GM18508 (cell line): ENCODE measurements around the gene CFAP100.

Source experiments
- ATAC-seq: cut with Tn5 transposase; IDR thresholded peaks from one replicate; pipeline ENCODE4 v1.9.1; 2021; ENCODE audit warnings: moderate number of reproducible peaks; ENCODE audit not compliant: insufficient read depth, unreplicated experiment

Gene CFAP100

DNA sequence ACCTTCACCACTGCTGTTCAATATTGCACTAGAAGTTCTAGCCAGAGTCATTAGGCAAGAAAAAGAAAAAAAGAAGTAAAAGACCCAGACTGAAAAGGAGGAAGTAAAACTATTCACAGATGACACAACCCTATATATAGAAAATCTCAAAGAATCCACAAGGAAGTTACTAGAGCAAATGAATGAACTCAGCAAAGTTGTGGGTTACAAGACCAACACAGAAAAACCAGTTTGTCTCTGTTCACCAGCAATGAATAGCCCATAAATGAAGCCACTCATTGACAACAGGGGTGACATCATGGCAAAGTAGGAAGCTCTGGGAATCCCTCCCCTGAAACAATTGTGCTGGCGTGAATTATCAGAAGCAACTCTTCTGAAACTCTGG lies 4.6 kb downstream of the CFAP100 start:
- ATAC-seq: peak; percentile 68

DNA sequence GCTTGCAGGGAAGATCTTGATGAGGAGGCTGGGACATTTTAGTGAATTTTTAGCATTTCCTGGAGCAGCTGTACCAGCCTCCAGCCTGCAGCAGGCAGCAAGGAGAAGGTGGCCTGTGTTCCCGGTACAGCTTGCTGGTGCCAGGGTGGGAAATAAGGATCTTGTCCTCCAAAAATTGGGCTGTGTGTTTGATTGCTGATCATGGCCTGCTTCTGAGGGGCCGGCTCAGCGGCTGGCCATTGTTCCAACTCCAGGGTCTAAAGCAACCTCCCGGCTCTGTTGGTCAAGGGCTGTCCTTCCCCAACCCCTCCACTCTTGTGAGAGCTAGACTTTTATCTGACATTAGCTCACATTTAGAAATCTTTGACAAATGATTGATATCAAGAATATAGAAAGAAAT lies 5.0 kb downstream of the CFAP100 start:
- ATAC-seq: no peak

DNA sequence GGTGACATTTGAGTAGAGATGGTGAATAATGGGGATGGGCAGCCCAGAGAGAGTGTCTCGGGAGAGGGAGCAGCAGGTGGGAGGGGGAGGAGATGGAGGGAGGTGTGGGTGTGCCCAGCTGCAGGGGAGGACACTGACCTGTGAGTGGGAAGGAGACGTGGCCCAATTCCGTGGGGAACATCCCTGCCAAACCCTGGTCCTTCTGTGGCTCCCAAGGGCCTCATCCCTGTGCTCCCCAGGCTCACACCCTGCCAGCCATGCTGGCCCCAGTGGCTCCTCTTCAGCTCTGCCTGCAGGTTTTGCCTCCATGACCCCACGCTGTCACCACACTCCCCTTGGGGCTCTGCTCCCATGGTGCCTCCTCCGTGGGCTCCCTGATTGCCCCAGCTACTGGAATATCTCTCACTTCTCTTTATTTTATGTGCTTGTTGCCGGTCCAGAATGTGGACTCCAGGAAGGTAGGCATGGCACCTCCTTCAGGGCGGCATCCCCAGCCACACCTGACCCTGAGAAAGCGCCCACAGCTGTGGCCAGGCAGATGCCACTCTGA lies 7.0 kb downstream of the CFAP100 start:
- ATAC-seq: no peak

DNA sequence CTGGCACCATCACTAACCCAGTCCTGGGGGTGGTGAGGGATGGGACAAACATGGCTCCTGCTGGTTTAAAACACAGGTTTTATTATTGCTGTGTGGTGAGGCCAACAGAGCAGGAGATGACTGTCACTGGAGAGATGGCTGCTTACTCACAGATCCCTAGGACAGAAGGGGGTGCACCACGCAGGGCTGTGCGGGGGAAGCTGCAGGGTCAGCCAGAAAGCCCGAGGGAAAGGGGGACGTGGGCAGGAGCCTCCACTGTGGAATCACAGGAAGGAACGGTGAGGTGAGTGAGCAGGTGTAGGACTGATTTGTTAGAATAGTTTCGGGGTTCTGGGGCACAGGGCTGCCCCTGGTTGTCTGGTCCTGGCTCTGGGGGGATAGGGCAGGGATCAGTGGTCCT lies 7.5 kb downstream of the CFAP100 start:
- ATAC-seq: no peak

DNA sequence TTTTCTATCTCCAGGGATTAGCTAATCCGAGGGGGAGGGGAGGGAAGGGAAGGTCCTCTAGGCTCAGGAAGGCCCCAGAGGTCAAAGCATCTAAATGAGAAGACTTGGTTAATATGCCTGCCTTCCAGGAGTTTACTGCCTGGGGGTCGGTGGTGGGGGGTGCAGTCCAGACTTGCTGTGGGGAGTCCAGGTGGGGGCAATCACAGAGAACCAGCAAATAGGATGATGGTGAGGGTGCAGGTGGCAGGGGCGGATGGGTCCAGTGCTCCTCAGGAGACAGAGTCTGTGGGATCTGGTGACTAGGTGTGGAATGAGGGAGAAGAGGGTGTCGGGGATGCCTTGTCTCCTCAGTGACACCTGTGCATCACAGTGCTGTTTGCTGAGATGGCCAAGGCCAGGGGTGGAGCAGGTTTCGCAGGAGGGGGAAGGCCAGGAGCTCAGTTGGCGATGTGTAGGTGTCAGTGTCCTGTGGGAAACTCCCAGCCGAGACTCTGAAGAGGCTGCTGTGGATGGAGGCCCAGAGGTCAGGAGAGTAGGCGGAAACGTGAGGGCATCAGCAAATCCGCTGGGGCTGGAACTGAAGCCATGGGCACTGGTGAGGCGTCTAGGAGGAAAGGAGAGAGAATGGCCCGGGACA lies 8.1 kb downstream of the CFAP100 start:
- no peak for ATAC-seq

DNA sequence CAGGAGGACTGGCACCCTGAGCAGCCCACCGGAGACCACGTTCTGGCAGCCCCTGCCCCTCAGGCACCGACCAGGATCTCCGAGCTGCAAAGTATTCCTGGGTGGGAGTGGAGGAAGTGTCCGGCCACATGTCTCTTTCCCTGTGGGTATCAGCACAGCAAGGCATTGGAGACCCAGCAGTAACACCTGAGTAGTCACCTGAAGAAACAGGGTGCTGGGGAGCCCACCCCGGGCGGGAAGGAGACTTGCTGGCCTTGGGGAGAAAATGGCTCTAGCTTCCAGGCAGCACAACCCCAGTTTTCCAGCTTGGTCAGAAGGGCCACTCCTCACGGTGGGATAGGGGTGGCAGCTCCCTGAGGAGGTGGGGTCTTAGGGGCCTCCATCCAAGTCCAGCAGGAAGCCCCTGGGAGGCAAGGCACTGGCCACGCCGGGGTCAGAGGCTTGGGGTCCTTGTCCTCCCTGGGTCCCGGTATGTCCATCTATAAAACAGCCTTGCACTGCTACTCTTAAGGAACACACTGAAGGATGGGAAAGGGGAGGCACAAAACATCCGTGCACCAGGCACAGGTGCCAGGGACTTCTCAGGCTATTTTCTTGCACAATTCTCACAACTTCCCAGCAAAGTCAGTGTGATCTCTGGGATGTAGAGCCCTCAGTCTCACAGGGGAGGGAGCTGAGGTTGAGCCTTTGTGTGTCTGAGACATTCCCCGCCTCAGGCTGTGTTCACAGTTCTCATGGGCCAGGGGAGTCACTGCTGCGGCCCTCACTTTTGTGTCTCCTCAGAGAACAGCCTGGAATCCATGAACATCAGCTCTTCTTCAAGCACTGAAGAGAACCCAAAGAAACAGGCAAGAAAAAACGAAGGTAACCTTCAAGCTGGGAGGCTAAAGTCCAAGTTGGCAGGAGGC lies 11.9 kb downstream of the CFAP100 start:
- no peak for ATAC-seq

DNA sequence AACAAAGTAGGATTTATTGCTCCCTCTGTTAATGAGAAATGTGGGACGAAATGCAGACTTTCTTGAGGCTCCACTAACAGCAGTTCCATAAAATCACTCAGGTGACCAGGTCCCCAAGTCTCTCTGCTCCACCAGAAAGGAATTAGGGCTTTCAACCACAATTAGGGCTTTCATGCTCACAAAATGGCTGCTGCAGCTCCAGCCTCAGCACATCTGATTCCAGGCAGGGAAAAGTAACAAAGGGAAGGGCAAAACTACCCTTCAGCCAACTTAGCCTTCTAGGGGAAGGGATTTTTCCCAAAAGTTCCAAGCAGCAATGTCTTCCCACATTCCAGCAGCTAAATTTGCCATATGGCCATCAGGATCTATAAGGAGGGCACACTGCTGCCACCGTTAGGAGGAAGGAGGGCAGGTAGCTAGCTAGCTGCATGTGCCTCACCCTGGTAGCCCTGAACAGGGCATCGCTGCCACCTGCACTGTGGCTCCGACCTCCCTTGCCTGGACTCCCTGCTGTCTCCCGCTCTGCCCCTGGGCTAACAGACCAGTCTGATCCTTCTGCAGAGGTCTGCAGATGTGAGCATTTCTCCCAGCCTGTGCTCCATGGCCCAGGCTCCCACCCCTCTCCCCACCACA lies 12.8 kb downstream of the CFAP100 start:
- no peak for ATAC-seq

DNA sequence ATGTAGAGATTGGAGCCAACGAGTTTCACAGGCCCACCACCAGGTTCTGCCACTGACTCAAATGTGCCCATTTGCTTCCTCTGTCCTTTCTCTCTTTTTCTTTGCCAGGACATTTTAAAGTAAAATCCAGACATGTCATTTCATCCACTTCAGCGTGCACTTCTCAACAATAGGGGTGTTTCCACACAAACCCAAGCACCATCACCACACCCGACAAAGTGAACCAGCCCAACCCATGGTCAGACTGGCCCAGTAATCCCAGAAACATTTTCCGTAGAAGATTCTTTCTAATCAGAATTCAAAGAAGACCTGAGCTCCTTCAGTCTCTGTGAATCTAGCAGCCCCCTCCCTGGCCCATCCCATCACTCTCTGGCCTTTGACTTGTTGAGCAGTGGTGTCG lies 13.4 kb downstream of the CFAP100 start:
- no peak for ATAC-seq

DNA sequence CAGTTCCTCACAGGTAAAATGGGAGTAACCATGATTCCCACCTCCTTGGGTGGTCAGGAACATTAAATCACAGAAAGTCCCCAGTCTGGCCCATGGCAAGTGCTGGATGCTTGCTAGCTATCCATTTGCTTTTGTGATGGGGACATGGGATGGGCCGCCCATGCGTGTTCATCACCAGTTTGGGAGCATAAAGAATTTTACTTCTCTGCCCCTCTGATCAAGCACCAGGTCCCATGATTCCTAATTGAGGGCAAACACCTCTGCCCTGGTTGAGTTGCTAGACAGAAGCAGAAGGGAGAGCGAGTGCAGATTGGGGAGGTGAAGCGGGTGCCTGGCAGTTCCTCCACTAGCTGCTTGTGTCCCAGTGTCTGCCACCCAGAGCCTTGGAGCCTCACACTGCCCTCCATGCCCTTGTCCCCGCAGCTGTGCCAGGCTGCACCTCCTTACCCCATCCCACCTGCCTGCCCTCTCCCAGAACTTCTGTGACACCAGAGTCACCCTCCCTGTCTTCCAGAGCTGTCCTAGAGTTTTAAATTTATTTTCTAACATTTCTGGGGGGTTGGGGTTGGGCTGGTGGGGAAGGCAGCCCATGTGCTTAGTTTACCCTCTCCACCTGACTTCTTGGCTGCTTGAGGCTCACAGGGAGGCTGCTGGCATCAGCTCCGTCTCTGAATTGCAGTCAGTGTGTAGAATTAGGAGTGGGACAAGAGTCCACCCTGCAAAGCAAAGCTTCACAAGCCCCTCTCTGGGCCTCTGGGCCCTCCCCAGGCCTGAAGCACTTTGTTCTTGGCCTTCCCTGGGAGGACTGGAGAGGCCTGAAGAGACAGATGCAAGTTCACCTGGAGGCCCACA lies 18.4 kb downstream of the CFAP100 start:
- ATAC-seq: no peak

DNA sequence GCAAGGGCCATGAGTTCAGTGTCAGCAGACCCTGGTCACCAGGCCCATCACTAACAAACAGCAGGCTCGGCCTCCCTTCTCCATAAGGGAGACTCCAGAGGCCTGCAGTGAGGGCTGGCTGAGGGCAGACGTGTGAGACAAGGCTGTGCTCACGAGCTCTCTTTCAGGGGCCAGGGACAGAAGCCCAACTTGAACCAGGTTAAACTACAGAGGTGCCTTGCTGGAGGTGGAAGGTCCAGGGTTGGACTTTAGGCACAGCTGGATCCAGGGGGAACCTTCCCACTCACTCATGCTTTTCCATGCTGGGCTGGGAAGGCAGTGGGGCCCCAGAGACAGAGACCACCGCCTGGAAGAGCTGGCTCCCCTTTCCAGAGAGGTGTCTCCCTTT lies 19.0 kb downstream of the CFAP100 start:
- no peak for ATAC-seq

DNA sequence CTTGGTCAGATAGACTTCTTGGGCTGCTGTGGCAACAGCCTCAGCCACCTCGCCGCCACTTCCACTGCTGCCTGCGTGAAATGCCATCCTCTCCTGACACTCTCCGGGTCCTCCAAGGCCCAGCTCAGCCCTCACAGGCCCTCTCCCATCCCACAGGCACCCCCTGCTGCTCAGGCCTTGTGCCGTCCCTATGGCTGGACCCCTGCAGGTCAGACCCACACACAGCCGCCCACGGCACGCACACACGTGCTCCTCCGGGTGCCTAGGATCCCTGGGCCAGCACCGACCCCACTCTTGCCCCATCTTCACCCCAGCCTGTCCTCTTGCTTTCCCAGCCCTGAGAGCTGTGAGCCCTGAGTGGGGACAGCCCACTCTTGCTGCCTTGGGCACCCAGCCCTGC lies 19.7 kb downstream of the CFAP100 start:
- ATAC-seq: no peak

DNA sequence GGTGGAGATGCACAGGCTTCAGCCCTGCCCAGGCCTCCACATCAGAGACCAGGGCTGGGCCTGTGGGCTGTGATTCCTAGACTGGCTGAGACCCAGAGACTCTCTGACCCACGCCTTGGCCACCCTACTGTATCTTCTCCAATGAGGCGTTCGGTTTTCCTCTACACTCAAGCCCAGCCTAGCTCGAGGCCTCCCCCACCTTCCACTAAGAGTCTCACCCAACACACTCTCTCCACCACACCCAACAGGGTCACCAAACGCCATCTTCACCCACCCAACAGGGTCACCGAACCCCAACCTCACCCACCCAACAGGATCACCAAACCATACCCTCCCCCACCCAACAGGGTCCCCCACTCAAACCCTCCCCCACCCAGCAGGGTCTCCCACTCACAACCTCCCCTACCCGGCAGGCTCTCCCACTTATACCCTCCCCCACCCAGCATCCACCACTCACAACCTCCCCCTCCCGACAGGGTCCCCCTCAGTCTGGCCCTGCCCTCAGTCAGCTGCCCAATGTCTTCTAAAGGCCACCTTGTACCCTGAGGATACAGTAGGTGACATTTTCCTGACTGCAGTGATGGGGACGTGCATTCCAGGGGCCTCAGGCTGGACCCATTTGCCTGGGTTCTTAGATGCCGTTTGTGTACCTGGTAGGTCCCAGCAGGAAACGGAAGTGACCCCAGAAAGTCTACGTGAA lies 20.4 kb downstream of the CFAP100 start:
- no peak for ATAC-seq

DNA sequence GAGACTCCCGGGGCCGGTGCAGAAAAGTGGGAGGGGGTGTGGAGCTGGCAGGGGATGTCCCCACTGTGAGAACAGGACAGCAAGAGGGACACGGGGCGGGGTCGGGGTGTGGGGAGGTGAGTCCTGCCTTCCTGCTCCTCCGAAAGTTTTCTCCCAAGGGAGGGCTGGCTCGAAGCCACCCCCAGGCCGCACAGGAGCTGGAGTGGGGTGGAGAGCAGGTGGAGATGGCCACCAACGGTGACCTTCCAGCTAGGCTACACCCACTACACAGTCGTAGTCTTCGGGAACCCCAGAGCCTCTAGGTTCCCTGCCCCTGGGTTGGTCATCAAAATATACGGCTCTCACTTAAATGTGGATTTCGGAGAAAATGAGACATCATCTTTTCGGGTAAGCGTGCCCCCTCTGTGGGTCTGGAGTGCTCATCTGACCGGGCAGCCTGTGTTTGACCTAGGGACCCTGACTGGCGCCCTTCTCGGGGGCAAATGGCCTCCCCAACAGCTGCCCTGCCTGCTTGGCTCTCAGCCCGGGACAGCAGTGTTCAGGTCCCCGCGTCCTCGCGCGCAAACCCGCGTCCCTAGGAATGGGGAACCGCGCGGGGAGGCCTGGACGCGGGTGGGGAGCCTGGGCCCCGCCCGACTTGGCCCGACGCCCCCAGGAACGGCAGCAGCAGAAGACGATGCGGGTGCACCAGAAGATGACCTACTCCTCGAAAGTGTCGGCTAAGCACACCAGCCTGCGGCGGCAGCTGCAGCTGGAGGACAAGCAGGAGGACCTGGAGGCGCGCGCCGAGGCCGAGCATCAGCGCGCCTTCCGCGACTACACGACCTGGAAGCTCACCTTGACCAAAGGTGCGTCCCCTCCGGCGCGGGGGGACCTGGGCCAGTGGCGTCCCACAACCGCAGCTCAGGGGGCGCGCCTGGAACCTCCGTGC lies 21.2 kb downstream of the CFAP100 start:
- ATAC-seq: no peak

DNA sequence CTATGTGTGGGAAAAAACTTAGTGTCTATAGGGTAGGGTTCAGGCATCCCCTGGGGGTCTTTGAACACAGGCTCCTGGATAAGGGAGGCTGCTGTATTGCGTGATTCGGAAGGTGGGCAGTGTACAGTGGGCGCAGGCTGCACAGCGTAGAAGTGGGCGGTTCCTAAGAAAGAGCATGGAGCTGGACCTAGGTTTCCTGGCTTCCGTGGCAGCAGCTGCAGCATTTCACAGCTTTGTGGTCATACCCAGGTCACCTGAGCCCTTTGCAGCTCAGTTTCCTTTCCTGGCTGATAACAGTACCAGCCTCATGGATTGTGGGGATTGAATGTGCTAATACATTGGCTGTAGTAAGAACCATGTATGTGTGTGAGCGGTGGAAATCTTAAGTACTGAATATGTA lies 22.2 kb downstream of the CFAP100 start:
- ATAC-seq: no peak

DNA sequence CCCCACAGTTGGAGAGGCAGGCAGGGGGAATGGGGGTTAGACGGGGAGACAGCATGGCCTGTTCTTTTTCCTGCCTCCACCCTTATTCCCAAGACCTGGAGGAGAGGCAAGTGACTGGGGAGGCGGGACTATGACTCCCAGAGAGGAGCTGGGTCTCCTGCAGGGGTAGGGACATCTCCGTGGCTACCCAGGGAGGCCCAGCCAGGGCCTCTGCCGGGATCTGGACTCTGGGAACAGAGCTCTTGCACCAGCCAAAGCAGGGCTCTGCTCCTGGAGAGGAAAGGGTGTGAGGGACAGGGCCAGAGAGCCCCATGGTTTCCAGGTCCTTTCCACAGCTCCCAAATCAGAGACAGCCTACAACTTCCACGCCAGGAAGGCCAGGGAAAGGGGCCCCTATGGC lies 22.8 kb downstream of the CFAP100 start:
- no peak for ATAC-seq

DNA sequence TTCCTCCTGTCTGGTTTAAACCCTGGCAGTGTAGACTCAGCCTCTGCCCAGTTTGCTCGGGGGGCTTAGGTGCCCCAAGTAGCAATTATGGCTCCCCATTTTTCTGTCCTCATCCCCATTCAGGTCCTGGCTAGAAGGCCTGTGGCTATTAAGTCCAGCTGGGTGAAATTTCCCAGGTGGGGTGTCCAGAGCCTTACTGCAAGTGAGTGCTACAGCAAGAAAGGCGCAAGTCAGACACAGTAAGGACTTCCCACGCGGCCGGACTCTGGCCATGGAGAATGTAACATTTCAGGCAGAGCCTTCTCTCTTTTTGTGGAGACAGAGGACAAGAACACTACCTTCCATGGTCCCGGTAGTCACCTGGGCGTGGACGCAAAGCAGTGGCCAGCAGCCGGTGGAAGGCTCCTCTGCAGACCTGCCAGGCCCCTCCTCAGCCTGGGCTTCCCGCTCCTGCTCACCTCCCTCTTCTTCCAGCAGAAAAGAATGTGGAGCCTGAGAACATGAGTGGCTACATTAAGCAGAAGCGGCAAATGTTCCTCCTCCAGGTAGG lies 23.3 kb downstream of the CFAP100 start:
- no peak for ATAC-seq

DNA sequence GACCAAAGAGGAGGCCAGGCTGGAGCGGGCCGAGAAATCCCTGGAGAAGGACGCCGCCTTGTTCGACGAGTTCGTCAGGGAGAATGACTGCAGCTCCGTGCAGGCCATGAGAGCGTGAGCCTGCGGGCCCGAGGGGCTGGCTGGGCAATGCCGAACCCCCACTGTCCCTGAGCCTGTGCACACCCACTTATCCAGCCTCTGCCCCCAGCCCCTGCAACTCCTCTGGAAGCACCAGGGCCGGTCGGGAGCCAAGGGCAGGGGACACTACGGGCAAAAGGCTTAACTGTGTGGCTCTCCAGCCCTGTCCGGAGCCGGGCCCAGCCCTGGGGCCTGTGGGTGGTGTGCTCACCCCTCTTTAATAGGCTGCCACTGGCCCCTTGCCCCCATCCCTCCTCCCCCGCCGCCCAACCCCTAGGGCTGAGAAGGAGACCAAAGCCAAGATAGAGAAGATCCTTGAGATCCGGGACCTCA lies 24.0 kb downstream of the CFAP100 start:
- ATAC-seq: no peak

DNA sequence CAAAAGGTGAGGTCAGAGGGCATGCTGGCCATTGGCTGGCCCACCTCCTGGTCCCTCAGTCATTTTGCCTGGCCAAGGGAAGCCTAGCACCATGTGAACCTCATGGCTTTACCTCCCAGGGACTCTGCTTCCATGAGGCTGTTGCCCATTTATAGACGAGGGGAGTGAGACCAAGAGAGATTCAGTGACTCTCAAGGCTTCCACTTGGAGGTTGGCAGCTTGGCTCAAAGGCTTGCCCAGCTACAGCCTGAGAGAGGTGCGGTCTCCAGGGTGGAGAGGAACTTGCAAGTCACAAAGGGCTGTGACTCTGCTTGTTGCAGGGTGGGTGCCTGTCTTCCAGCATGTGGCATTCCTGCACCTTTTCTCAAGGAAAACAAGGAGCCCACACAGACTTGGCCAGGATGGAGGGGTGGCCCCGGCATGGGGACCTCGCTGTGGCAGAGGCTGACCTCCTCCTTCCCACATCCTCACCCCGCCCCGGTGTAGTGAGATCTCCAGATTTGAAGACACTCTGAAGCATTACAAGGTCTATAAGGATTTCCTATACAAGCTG lies 24.5 kb downstream of the CFAP100 start:
- no peak for ATAC-seq
